Measurements from ENCODE around the gene TBC1D17. TPM values are rescaled to one million over a fixed set of nuclear protein-coding genes. Genes with fewer than 3 reads are reported as not detected.

TBC1D17 gene
- total RNA-seq, 2 donors from 2014 or later, result 33.0 to 51.4 TPM

DNA sequence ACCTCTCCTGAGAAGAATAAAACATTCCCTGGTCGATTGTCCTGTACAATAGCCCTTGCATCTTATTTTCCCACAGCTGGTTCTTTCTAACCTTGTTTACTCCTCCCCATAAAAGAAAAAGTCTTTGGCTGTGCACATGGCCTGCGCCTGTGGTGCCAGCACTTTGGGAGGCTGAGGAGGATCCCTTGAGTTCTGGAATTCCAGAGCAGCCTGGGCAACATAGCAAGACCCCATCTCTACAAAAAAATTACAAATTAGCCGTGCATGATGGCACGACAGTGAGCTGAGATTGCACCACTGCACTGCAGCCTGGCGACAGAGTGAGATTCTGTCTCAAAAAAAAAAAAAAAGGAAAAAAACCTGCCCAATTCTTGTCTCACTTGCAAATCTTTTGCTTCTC lies 59.0 kb downstream of the TBC1D17 start:
- H3K27me3 ChIP-seq (replicated peaks; ENCODE audit: insufficient read depth), result no peaks in the 10 kb centered on the region
- no peak for DNase-seq (ENCODE audit: low spot score)
- peaks cover 3% of the 10 kb centered on the region for H3K4me1 ChIP-seq (replicated peaks)
- intact Hi-C loops (cut with DNase I), result loop anchor here (2.0 to 10.0 kb wide), 3 partner anchors 46 to 198 kb away; partner anchors contain the start of genes VRK3 and ZNF473
- no peak overlapping the region for H3K4me3 ChIP-seq
- no peaks in the 10 kb centered on the region for H3K36me3 ChIP-seq
- no peaks in the 10 kb centered on the region for H3K9me3 ChIP-seq
- WGBS, result 66% methylated on average over 5 of the region's 5 CpGs
- no peak overlapping the region for H3K27ac ChIP-seq
- no peak for TF ChIP-seq POLR2A (IDR thresholded peaks at IDR 0.05)
- TF ChIP-seq, protein P1, sequence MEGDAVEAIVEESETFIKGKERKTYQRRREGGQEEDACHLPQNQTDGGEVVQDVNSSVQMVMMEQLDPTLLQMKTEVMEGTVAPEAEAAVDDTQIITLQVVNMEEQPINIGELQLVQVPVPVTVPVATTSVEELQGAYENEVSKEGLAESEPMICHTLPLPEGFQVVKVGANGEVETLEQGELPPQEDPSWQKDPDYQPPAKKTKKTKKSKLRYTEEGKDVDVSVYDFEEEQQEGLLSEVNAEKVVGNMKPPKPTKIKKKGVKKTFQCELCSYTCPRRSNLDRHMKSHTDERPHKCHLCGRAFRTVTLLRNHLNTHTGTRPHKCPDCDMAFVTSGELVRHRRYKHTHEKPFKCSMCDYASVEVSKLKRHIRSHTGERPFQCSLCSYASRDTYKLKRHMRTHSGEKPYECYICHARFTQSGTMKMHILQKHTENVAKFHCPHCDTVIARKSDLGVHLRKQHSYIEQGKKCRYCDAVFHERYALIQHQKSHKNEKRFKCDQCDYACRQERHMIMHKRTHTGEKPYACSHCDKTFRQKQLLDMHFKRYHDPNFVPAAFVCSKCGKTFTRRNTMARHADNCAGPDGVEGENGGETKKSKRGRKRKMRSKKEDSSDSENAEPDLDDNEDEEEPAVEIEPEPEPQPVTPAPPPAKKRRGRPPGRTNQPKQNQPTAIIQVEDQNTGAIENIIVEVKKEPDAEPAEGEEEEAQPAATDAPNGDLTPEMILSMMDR (IDR thresholded peaks at IDR 0.05), result no peak
- no peak for TF ChIP-seq POLR2AphosphoS5 (IDR thresholded peaks at IDR 0.05)

DNA sequence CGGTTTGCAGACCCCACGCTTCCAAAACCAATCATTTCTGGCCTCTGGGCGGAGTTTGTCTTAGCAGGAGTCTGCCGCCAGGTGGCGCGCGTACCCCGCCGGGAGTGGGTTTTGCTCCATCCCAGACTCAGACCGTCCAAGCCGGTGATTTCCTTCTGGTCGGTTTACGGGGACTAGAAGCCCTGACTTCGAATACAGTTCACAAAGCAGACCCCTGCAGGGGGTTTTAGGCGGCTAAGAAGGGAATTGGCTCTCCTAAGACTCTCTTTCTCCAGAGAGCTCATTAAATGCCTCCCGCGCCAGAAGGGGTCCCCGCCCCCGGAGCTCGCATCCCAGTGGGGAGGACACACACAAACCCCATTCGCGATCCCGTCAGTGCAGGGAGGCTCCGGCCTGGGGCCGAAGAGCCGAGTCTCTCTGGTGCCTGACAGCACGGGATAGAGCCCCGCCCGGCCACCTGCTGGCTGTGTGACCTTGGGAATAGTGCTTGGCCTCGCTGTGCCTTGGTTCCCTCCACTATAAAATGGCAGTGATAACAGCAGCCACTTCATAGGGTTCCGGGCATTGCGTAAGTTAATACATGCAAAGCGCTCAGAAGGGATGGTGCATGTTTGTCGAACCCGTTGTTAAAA lies 60.4 kb downstream of the TBC1D17 start:
- Histone ChIP-seq H3K27me3 (replicated peaks; ENCODE audit: insufficient read depth) (no peaks in the 10 kb centered on the region), H3K4me3 (peak overlapping the region in 1 of 2 donors; percentile 13), H3K27ac (no peak overlapping the region), H3K4me1 (replicated peaks) (peaks cover 3% of the 10 kb centered on the region), H3K36me3 (no peaks in the 10 kb centered on the region), H3K9me3 (no peaks in the 10 kb centered on the region)
- 17% methylated on average over 30 of the region's 35 CpGs for WGBS
- peak; percentile 59 for DNase-seq (ENCODE audit: low spot score)
- TF ChIP-seq, protein P1 (IDR thresholded peaks at IDR 0.05), result peak; percentile 92 to 96 (median 94)
- TF ChIP-seq POLR2A (IDR thresholded peaks at IDR 0.05) (no peak), POLR2AphosphoS5 (IDR thresholded peaks at IDR 0.05) (peak; percentile 47)
- intact Hi-C loops (cut with DNase I), result loop anchor here (2.0 to 10.0 kb wide), 3 partner anchors 45 to 197 kb away; partner anchors contain the start of genes VRK3 and ZNF473

Small RNAs within 50 kb of the gene (microRNA-seq; reads per million reads assigned to microRNA genes)
- 1.8 reads per million, percentile 26 among the genes with 10 or more reads in this experiment for gene MIR4749
- gene MIR4750, result 1.3 reads per million, percentile 14 among the genes with 10 or more reads in this experiment
- gene MIR6800, result not detected

Small RNAs within 50 kb of the gene (small RNA-seq; reads per million reads assigned to genes)
- gene MIR4749, result 0 to 0.09 reads per million in 2 donors

Other genes with a start within 250 kb of the TBC1D17 start
- gene RRAS, start 237.6 kb upstream of the TBC1D17 start, total RNA-seq, result 10 to 100 TPM; 59.1 to 72.3 TPM
- 10 to 100 TPM; 47.9 to 80.8 TPM for gene SCAF1, start 235.5 kb upstream of the TBC1D17 start, total RNA-seq
- 10 to 100 TPM; 53.4 to 58.0 TPM for gene IRF3, start 211.8 kb upstream of the TBC1D17 start, total RNA-seq
- 10 to 100 TPM; 11.6 to 11.7 TPM for gene BCL2L12, start 211.8 kb upstream of the TBC1D17 start, total RNA-seq
- 100 to 1,000 TPM; 142 to 300 TPM for gene PRMT1, start 200.4 kb upstream of the TBC1D17 start, total RNA-seq
- 1 to 10 TPM in 1 of 2 donors, under 1 TPM in 1; 0.68 to 6.1 TPM for gene ADM5, start 188.1 kb upstream of the TBC1D17 start, total RNA-seq
- 1 to 10 TPM in 1 of 2 donors, under 1 TPM in 1; 0.96 to 5.5 TPM for gene CPT1C, start 186.6 kb upstream of the TBC1D17 start, total RNA-seq
- gene TSKS, start 114.4 kb upstream of the TBC1D17 start, total RNA-seq, result 10 to 100 TPM in 1 of 2 donors, not detected in 1; 10.6 TPM
- 100 to 1,000 TPM in 1 of 2 donors, 10 to 100 TPM in 1; 62.7 to 252 TPM for gene AP2A1, start 110.7 kb upstream of the TBC1D17 start, total RNA-seq
- gene FUZ, start 64.4 kb upstream of the TBC1D17 start, total RNA-seq, result 10 to 100 TPM; 39.2 to 45.4 TPM
- 100 to 1,000 TPM in 1 of 2 donors, 10 to 100 TPM in 1; 38.4 to 173 TPM for gene MED25, start 59.4 kb upstream of the TBC1D17 start, total RNA-seq
- 100 to 1,000 TPM; 179 to 252 TPM for gene PTOV1, start 26.5 kb upstream of the TBC1D17 start, total RNA-seq
- gene PNKP, start 10.1 kb upstream of the TBC1D17 start, total RNA-seq, result 100 to 1,000 TPM in 1 of 2 donors, 10 to 100 TPM in 1; 64.9 to 128 TPM
- gene AKT1S1, start 347 bp upstream of the TBC1D17 start, total RNA-seq, result 10 to 100 TPM; 27.6 to 30.2 TPM
- 1 to 10 TPM in 1 of 2 donors, under 1 TPM in 1; 0.14 to 2.5 TPM for gene IL4I1, start 19.2 kb downstream of the TBC1D17 start, total RNA-seq
- gene ATF5, start 51.5 kb downstream of the TBC1D17 start, total RNA-seq, result 10 to 100 TPM; 14.0 to 16.4 TPM
- 10 to 100 TPM; 44.4 to 76.9 TPM for gene NUP62, start 51.8 kb downstream of the TBC1D17 start, total RNA-seq
- 1 to 10 TPM in 1 of 2 donors, under 1 TPM in 1; 0.68 to 1.0 TPM for gene SIGLEC11, start 83.5 kb downstream of the TBC1D17 start, total RNA-seq
- gene VRK3, start 147.7 kb downstream of the TBC1D17 start, total RNA-seq, result 10 to 100 TPM; 47.8 to 76.5 TPM
- gene ZNF473, start 148.3 kb downstream of the TBC1D17 start, total RNA-seq, result 10 to 100 TPM; 16.7 to 26.0 TPM